GM20000 (cell line): ENCODE results near the gene GRIN3B.
"Not testable (repeated sequence)": the region's sequence is repeated elsewhere in the genome, so short reads cannot be mapped to it uniquely, and the experiment has no call there.

Experiments
- DNase-seq: peaks from one replicate; pipeline ENCODE4 v3.0.0; 2012; ENCODE audit warnings: low spot score
- CTCF ChIP-seq: IDR thresholded peaks from 2 replicates; pipeline ENCODE4 v1.5.1; 2012; ENCODE audit warnings: mild to moderate bottlenecking, control low read depth; ENCODE audit errors: extremely low read depth, missing control alignments

GRIN3B gene

GRCh38 chr19:954672-955494 lies 45.3 kb upstream of the GRIN3B start:
- DNase-seq, result peak; percentile 94
- no peak for TF ChIP-seq CTCF

- DNase-seq, result no peak
- TF ChIP-seq CTCF, result no peak
These were observed 44.1 kb upstream of the GRIN3B start for GRCh38 chr19:955803-956765.

- DNase-seq, result no peak
These were observed 43.3 kb upstream of the GRIN3B start for GRCh38 chr19:956766-957440.

GRCh38 chr19:957578-957977 lies 42.6 kb upstream of the GRIN3B start:
- not testable (repeated sequence) for DNase-seq

More at GRCh38 chr19:956766-957440, 43.3 kb upstream of the GRIN3B start:
- TF ChIP-seq CTCF, result no peak

- DNase-seq, result no peak
- TF ChIP-seq CTCF, result no peak
These were observed 41.0 kb upstream of the GRIN3B start for GRCh38 chr19:958967-959855.

- no peak for DNase-seq
- no peak for TF ChIP-seq CTCF
These were observed 40.2 kb upstream of the GRIN3B start for GRCh38 chr19:960020-960419.

GRCh38 chr19:960601-960938 lies 39.6 kb upstream of the GRIN3B start:
- no peak for DNase-seq
- no peak for TF ChIP-seq CTCF
